Sigmoid colon (tissue), 7 donors: ENCODE results near the gene MEGF11. TPM values are rescaled to one million over a fixed set of nuclear protein-coding genes. Genes with fewer than 3 reads are reported as not detected.

Experiments used
- DNase-seq: peaks from one replicate; pipeline ENCODE4 v3.0.0-alpha.2; 2019
- H3K27ac ChIP-seq, 4 donors: fragments of 200-600 bp; sonication (generic); one replicate each; pipeline ENCODE4 v1.5.1; 2016 to 2019; ENCODE audit warnings: mild to moderate bottlenecking in 1 of 4
- H3K27me3 ChIP-seq, 3 donors: fragments of 200-600 bp; sonication (generic); one replicate each; pipeline ENCODE4 v1.5.1; 2019; ENCODE audit warnings: mild to moderate bottlenecking in 1 of 3
- H3K36me3 ChIP-seq, 4 donors: fragments of 200-600 bp; sonication (generic); one replicate each; pipeline ENCODE4 v1.5.1; 2016 to 2019
- H3K4me1 ChIP-seq, 4 donors: fragments of 200-600 bp; sonication (generic); one replicate each; pipeline ENCODE4 v1.5.1; 2017 to 2019
- H3K4me3 ChIP-seq, 4 donors: fragments of 200-600 bp; sonication (generic); one replicate each; pipeline ENCODE4 v1.5.1; 2017 to 2019; ENCODE audit warnings: mild to moderate bottlenecking in 2 of 4, moderate library complexity in 1 of 4
- H3K9me3 ChIP-seq, 4 donors: fragments of 200-600 bp in 3 of 4; sonication (generic) in 3 of 4; one replicate each; pipeline versions ENCODE4 v1.5.1 to v1.6.1; 2013 to 2019
- CTCF ChIP-seq, 4 experiments: fragments of 450-650 bp in 3 of 4; fragments of 200-600 bp in 1 of 4; IDR thresholded peaks; one replicate each; pipeline ENCODE4 v1.5.1; 2016 to 2019; ENCODE audit warnings: antibody characterized with exemption in 4 of 4, mild to moderate bottlenecking in 3 of 4, moderate library complexity in 2 of 4
- EP300 ChIP-seq, 4 donors: sonication (generic); formaldehyde crosslinking; IDR thresholded peaks; one replicate each; pipeline ENCODE4 v1.6.1; 2017; ENCODE audit warnings: antibody characterized with exemption in 4 of 4
- POLR2A ChIP-seq, 2 donors: fragments of 450-650 bp; IDR thresholded peaks; one replicate each; pipeline ENCODE4 v1.6.1; 2016; ENCODE audit warnings: antibody characterized with exemption in 2 of 2, mild to moderate bottlenecking in 2 of 2, moderate library complexity in 2 of 2
- POLR2AphosphoS5 ChIP-seq, 4 donors: sonication (generic); formaldehyde crosslinking; IDR thresholded peaks; one replicate each; pipeline ENCODE4 v1.6.1; 2017; ENCODE audit warnings: antibody characterized with exemption in 4 of 4
- WGBS, 2 donors: extraction: QIAGEN DNeasy Blood & Tissue Kit; methylation state at CpG; one replicate each; pipeline ENCODE4 v1.1.7; 2013; 5-methylcytosine and 5-hydroxymethylcytosine counted together
- intact Hi-C: fragments of 100-400 bp; cut with DNase I; formaldehyde crosslinking; loops from one replicate; pipeline ENCODE4 v1.15.1; 2023
- polyA plus RNA-seq, 3 donors: library from polyadenylated mRNA; stranded (reverse); fragments of 200-250 nt; gene quantifications; one replicate each; pipeline ENCODE4 v1.2.3, GENCODE V29; 2013
- total RNA-seq, 4 donors: library from RNA; depleted of rRNA; stranded (reverse); fragments of >200 nt; gene quantifications; one replicate each; pipeline ENCODE4 v1.1.0, GENCODE V29; 2016
- donor health status: healthy with polysubstance abuse.
- donor health status: Bipolar disorder and iron deficiency.
- donor health status: healthy.

Gene MEGF11
- total and polyA plus RNA-seq, 7 donors: 0.04 TPM; not detected in 6

- TF ChIP-seq POLR2A (IDR thresholded peaks at IDR 0.05): no peak
- no peak for TF ChIP-seq EP300 (IDR thresholded peaks at IDR 0.05)
- TF ChIP-seq CTCF (IDR thresholded peaks at IDR 0.05): no peak
- WGBS, 2 donors: 83 to 85% methylated on average over 5 of the region's 5 CpGs
Observed at GRCh38 chr15:66190746-66191145, 62.8 kb downstream of the MEGF11 start.

GRCh38 chr15:66189291-66189690 lies 64.3 kb downstream of the MEGF11 start:
- no peak overlapping the region for H3K4me3 ChIP-seq
- WGBS, 2 donors: 88% methylated on average over 6 of the region's 6 CpGs

More at GRCh38 chr15:66190746-66191145, 62.8 kb downstream of the MEGF11 start:
- H3K9me3 ChIP-seq: no peaks in the 10 kb centered on the region
- no peaks in the 10 kb centered on the region for H3K4me1 ChIP-seq
- intact Hi-C loops: no loop called here
- peaks cover 0 to 13% (median 5%) of the 10 kb centered on the region in 3 donors for H3K27me3 ChIP-seq
- DNase-seq: no peak
- H3K36me3 ChIP-seq: no peaks in the 10 kb centered on the region
- no peak overlapping the region for H3K27ac ChIP-seq
- no peak overlapping the region for H3K4me3 ChIP-seq

GRCh38 chr15:66188464-66188863 lies 65.1 kb downstream of the MEGF11 start:
- TF ChIP-seq POLR2AphosphoS5 (IDR thresholded peaks at IDR 0.05) (no peak), POLR2A (IDR thresholded peaks at IDR 0.05) (no peak), EP300 (IDR thresholded peaks at IDR 0.05) (no peak), CTCF (IDR thresholded peaks at IDR 0.05) (no peak)
- intact Hi-C loops: no loop called here
- peaks cover 0 to 34% (median 26%) of the 10 kb centered on the region in 3 donors for H3K27me3 ChIP-seq
- H3K27ac ChIP-seq: no peak overlapping the region
- no peak for DNase-seq
- no peaks in the 10 kb centered on the region for H3K9me3 ChIP-seq
- 81 to 87% methylated on average over 4 of the region's 4 CpGs for WGBS, 2 donors
- H3K4me1 ChIP-seq: no peaks in the 10 kb centered on the region
- H3K36me3 ChIP-seq: no peaks in the 10 kb centered on the region
- H3K4me3 ChIP-seq: no peak overlapping the region

More at GRCh38 chr15:66189291-66189690, 64.3 kb downstream of the MEGF11 start:
- Histone ChIP-seq H3K27me3 (peaks cover 0 to 27% (median 19%) of the 10 kb centered on the region in 3 donors), H3K9me3 (no peaks in the 10 kb centered on the region), H3K4me1 (no peaks in the 10 kb centered on the region), H3K27ac (no peak overlapping the region), H3K36me3 (no peaks in the 10 kb centered on the region)
- DNase-seq: no peak
- intact Hi-C loops: no loop called here
- no peak for TF ChIP-seq POLR2AphosphoS5 (IDR thresholded peaks at IDR 0.05)
- no peak for TF ChIP-seq CTCF (IDR thresholded peaks at IDR 0.05)
- TF ChIP-seq EP300 (IDR thresholded peaks at IDR 0.05): no peak
- no peak for TF ChIP-seq POLR2A (IDR thresholded peaks at IDR 0.05)

- H3K9me3 ChIP-seq: no peaks in the 10 kb centered on the region
- H3K36me3 ChIP-seq: no peaks in the 10 kb centered on the region
- no peak for DNase-seq
- H3K27me3 ChIP-seq: peaks cover 0 to 36% (median 26%) of the 10 kb centered on the region in 3 donors
- no peak overlapping the region for H3K4me3 ChIP-seq
- TF ChIP-seq POLR2A (IDR thresholded peaks at IDR 0.05): no peak
- TF ChIP-seq CTCF (IDR thresholded peaks at IDR 0.05): no peak
- TF ChIP-seq POLR2AphosphoS5 (IDR thresholded peaks at IDR 0.05): no peak
- no peak for TF ChIP-seq EP300 (IDR thresholded peaks at IDR 0.05)
- H3K27ac ChIP-seq: no peak overlapping the region
- no peaks in the 10 kb centered on the region for H3K4me1 ChIP-seq
- WGBS, 2 donors: 84 to 86% methylated on average over 6 of the region's 6 CpGs
- intact Hi-C loops: no loop called here
Observed at GRCh38 chr15:66187271-66187670, 66.3 kb downstream of the MEGF11 start.
